ENCODE results near the gene ITGA11. TPM values are rescaled to one million over a fixed set of nuclear protein-coding genes. Genes with fewer than 3 reads are reported as not detected.
"Not testable (repeated sequence)": the region's sequence is repeated elsewhere in the genome, so short reads cannot be mapped to it uniquely, and the experiment has no call there.

ITGA11 gene
- total RNA-seq, 3 donors from 2014 or later (not counting 1 experiment from before 2014, with no cell fraction given): not detected

DNA sequence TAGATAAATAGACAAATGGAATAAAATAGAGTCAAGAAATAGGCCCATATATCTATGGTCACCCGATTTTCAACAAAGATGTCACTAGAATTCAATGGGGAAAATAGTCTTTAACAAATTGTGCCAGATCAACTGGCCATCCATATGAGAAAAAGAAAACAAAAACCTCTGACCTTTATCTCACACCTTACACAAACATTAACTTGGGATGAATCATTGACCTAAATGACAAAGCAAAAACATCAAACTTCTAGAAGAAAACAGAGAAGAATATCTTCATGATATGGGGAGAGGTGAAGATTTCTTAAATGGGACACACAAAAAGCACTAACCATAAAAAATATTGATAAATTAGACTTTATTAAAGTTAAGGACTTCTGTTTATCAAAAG is 31.9 kb downstream of the ITGA11 start:
- intact Hi-C loops (cut with micrococcal nuclease): no loop called here

DNA sequence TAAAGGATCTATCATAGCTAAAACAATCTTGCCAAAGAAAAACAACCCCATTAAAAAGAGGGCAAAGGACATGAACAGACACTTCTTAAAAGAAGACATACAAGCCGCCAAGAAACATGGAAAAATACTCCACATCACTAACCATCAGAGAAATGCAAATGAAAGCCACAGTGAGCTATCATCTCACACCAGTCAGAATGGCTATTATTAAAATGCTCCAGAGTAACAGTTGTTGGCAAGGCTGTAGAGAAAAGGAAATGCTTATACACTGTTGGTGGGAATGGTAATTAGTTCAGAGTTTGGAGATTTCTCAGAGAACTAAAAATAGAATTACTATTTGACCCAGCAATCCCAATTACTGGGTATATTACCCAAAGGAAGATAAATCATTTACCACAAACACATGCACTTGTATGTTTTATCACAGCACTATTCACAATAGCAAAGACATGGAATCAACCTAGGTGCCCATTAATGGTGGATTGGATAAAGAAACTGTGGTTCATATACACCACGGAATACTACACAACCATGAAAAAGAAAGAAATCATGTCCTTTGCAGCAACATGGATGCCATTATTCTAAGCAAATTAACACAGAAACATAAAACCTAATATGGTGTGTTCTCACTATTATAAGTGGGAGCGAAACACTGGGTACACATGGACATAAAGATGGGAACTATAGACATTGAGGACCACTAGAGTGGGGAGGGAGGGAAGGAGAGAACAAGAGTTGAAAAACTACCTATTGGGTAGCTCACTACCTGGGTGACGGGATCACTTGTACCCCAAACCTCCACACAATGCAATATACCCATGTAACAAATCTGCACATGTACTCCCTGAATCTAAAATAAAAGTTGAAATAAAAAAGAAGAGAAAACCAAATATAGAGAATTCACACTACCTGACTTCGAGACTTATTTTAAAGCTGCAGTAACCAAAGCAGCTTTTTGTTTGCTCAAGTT is 32.6 kb downstream of the ITGA11 start:
- no peak for DNase-seq
- 67% methylated on average over 1 of the region's 5 CpGs for WGBS (ENCODE audit: insufficient coverage)
- no peak for ATAC-seq
- no peaks in the 10 kb centered on the region for H3K9me3 ChIP-seq (ENCODE audit: control insufficient read depth, insufficient read depth, low read length)
- Mint-ChIP-seq H3K9me3 (peaks cover 0 to 2% of the 10 kb centered on the region in 2 donors), H3K36me3 (no peaks in the 10 kb centered on the region), H3K27ac (no peak overlapping the region), H3K4me3 (no peak overlapping the region), H3K27me3 (ENCODE audit: low read depth in 2 of 2) (peaks cover 5 to 13% of the 10 kb centered on the region in 2 donors), H3K4me1 (no peaks in the 10 kb centered on the region)
- no peak for TF ChIP-seq CTCF (IDR thresholded peaks at IDR 0.05)
- no peak overlapping the region for H3K4me3 ChIP-seq (ENCODE audit: low read length)
- H3K4me1 ChIP-seq (ENCODE audit: control insufficient read depth, insufficient read depth, low read length): no peaks in the 10 kb centered on the region
- no peaks in the 10 kb centered on the region for H3K27me3 ChIP-seq (ENCODE audit: control insufficient read depth, insufficient read depth, low read length)
- no peak overlapping the region for H3K27ac ChIP-seq (ENCODE audit: low read length)
- intact Hi-C loops (cut with micrococcal nuclease): no loop called here
- H3K36me3 ChIP-seq (ENCODE audit: control insufficient read depth, insufficient read depth, low read length): no peaks in the 10 kb centered on the region

More for the DNA sequence above, 31.9 kb downstream of the ITGA11 start:
- Mint-ChIP-seq H3K9me3 (peaks cover 0 to 2% of the 10 kb centered on the region in 2 donors), H3K27ac (no peak overlapping the region), H3K4me3 (no peak overlapping the region), H3K27me3 (ENCODE audit: low read depth in 2 of 2) (peaks cover 0 to 6% of the 10 kb centered on the region in 2 donors), H3K4me1 (no peaks in the 10 kb centered on the region), H3K36me3 (no peaks in the 10 kb centered on the region)
- WGBS (ENCODE audit: insufficient coverage): no CpG with 5 or more reads among the region's 1 CpG
- H3K27me3 ChIP-seq (ENCODE audit: control insufficient read depth, insufficient read depth, low read length): no peaks in the 10 kb centered on the region
- H3K4me3 ChIP-seq (ENCODE audit: low read length): no peak overlapping the region
- no peak overlapping the region for H3K27ac ChIP-seq (ENCODE audit: low read length)
- H3K9me3 ChIP-seq (ENCODE audit: control insufficient read depth, insufficient read depth, low read length): no peaks in the 10 kb centered on the region
- TF ChIP-seq CTCF (IDR thresholded peaks at IDR 0.05): no peak
- no peak for ATAC-seq
- DNase-seq: no peak
- H3K4me1 ChIP-seq (ENCODE audit: control insufficient read depth, insufficient read depth, low read length): no peaks in the 10 kb centered on the region
- no peaks in the 10 kb centered on the region for H3K36me3 ChIP-seq (ENCODE audit: control insufficient read depth, insufficient read depth, low read length)

- H3K27ac ChIP-seq (ENCODE audit: low read length); ATAC-seq; H3K27me3 ChIP-seq (ENCODE audit: control insufficient read depth, insufficient read depth, low read length); H3K36me3 Mint-ChIP-seq; H3K9me3 Mint-ChIP-seq; H3K9me3 ChIP-seq (ENCODE audit: control insufficient read depth, insufficient read depth, low read length); H3K36me3 ChIP-seq (ENCODE audit: control insufficient read depth, insufficient read depth, low read length); H3K4me1 Mint-ChIP-seq; DNase-seq; H3K4me1 ChIP-seq (ENCODE audit: control insufficient read depth, insufficient read depth, low read length); intact Hi-C loops (cut with micrococcal nuclease); H3K4me3 Mint-ChIP-seq; H3K27ac Mint-ChIP-seq; H3K4me3 ChIP-seq (ENCODE audit: low read length): not testable (repeated sequence)
- WGBS (ENCODE audit: insufficient coverage): no CpG with 5 or more reads among the region's 3 CpGs
- peaks cover 15 to 27% of the 10 kb centered on the region in 2 donors for H3K27me3 Mint-ChIP-seq (ENCODE audit: low read depth in 2 of 2)
These were observed 34.0 kb downstream of the ITGA11 start for GRCh38 chr15:68397999-68398398.

GRCh38 chr15:68396068-68396467 is 35.9 kb downstream of the ITGA11 start:
- Mint-ChIP-seq H3K4me1 (no peaks in the 10 kb centered on the region), H3K4me3 (no peak overlapping the region), H3K27ac (no peak overlapping the region), H3K27me3 (ENCODE audit: low read depth in 2 of 2) (peaks cover 23 to 42% of the 10 kb centered on the region in 2 donors), H3K36me3 (no peaks in the 10 kb centered on the region), H3K9me3 (no peaks in the 10 kb centered on the region)
- Histone ChIP-seq H3K9me3 (ENCODE audit: control insufficient read depth, insufficient read depth, low read length) (no peaks in the 10 kb centered on the region), H3K27me3 (ENCODE audit: control insufficient read depth, insufficient read depth, low read length) (peaks cover 4% of the 10 kb centered on the region), H3K36me3 (ENCODE audit: control insufficient read depth, insufficient read depth, low read length) (no peaks in the 10 kb centered on the region), H3K4me3 (ENCODE audit: low read length) (no peak overlapping the region), H3K4me1 (ENCODE audit: control insufficient read depth, insufficient read depth, low read length) (no peaks in the 10 kb centered on the region), H3K27ac (ENCODE audit: low read length) (no peak overlapping the region)
- no CpG with 5 or more reads among the region's 1 CpG for WGBS (ENCODE audit: insufficient coverage)
- ATAC-seq: no peak
- intact Hi-C loops (cut with micrococcal nuclease): no loop called here
- TF ChIP-seq CTCF (IDR thresholded peaks at IDR 0.05): no peak
- no peak for DNase-seq

Measured in natural killer cell (primary cell).